ENCODE results near the gene CDH23.
"Not testable (repeated sequence)": the region's sequence is repeated elsewhere in the genome, so short reads cannot be mapped to it uniquely, and the experiment has no call there.

CDH23 gene

DNA sequence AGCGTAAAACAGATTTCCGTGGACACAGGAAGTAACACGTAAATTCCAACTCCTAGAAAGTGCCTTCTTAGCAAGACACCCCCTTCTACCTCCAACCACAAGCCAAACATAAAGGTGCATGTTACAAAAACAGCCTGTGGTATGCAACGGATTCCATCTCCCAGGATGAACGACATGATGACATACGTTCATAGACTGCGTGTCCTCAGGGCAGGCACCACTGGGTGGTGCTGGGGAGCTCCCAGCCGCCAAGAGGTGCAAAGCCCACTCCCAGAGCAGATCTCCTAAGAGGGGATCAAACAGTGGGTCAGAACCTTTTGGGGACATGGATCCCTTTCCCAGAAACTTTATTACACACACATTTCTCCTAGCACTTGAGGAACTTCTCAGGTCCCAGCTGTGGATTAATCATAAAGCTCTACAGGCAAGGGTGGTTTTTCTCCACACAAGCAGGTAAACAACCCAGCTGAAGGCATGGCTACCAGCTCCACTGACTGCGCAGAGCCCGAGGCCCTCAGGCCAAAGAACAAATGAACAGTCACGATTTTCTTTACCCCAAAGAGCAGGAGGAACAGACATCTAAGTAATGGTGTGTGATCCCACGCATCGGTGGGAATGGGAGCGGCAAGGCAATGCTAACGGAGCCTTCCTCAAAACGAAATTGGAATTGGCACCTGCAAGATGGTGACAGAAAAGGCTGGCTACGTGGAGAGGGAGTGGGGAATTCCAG is 440.5 kb downstream of the CDH23 start:
- no peak for DNase-seq (ENCODE audit: low read depth in 3 of 3, low spot score in 1 of 3)

DNA sequence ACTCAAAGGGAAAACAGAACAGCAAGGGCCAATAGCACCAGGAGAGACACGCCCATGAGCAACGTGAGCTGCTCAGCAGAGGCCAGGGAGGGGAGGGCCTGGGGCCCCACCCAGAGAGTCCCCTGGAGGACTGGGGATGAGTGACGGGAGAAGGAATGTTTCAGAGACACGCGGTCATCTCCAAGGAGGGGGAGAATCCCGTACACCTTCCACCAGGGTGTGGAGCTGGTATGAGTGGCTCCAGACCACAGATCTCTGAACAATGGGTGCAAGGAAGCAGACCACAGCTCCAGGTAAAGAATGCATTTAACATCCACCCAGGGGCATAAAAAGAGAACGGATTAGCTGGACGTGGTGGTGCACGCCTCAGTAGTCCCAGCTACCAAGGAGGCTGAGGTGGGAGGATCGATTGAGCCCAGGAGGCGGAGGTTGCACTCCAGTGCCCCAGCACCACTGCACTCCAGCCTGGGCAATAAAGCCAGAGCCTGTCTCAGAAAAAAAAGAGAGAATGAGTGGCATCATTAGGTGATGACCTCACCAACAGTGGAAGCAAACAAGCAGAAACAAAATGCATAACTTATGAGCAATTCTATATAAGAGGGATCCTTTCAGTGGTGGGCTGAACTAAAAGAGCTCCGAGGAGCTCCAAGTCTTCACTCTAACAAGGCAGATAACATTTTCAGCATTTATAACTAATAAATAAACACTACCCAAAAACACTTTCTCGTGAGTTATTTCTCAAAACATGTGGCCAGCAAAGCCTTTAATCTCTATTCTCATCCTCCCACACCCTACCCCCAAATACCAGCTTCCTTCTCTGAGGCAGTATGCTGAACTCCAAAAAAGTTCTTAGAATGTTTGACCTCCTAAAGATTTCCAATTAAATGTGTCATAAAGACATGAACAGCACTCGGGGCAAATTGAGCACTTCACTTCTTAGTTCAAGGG is 441.8 kb downstream of the CDH23 start:
- DNase-seq (ENCODE audit: low read depth in 3 of 3, low spot score in 1 of 3), result no peak

DNA sequence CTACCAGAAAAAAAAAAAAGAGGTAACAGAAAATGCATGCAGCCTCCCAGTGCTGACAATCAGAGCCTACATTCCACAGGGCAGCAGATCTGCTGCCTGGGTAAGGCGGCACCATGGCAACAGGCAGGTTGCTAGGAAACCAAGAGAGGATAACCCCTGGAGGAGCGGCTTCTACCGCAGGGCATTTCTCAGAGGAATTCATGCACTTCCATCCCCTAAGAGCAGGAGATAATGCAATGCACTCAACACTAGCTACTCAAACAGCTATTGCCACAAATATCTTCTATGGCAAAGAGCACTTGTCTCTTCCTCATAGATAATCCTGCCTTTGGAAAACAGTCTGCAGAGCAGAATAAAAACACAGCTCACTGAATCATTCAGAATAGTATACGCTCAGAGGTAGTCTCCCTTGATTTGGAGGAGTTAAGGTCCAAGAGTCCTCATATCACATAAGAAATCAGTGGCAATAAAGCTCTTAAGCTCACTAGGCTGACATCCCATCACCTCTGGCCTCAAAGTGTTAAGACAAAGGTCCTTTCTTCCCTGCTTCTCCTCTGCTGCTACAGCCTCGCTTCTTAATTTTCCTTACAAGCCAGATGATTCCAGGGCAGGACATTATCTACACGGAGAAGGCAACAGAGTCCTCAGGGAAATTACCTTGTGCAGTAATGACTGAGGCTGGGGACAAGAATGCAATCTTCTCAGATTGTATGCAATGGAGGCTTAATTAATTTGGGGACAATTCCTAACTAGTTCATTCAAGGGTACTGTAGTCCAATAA is 443.6 kb downstream of the CDH23 start:
- no peak for DNase-seq (ENCODE audit: low read depth in 3 of 3, low spot score in 1 of 3)

DNA sequence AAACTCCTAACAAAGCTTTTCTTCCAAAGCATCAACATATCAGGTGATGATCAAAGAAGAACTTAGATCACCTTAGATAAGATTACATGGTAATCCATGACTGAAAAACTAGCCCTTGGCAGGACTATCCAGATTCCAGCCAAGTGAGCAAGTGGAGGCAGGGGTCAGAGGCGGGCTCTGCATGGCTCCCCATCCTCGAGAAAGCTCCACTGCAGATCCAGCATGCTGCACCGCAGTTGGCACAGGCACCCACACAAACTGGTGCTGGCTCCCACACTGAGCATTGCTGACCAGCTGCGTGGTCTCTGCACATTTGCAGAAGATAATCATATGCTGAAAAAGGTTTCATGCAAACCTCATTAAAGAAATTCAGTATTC is 444.2 kb downstream of the CDH23 start:
- no peak for DNase-seq (ENCODE audit: low read depth in 3 of 3, low spot score in 1 of 3)

DNA sequence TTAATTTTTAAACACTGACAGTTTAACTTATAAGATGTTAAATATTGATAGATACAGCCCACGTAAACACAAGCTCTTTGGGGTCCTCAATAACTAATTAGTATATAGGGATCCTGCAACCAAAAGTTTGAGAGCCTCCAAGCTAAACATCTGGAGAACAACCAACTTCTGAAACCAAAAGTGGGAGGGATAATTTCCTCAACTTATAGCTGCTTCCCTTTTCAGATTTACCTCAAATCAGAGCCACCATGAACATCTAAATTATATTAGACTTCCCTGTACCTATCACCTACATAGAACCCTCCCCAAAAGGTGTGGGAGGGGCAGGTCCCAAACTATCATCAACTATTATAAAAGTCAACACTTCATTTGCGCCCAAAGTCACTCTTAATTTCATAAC is 445.7 kb downstream of the CDH23 start:
- DNase-seq (ENCODE audit: low read depth in 3 of 3, low spot score in 1 of 3), result no peak

DNA sequence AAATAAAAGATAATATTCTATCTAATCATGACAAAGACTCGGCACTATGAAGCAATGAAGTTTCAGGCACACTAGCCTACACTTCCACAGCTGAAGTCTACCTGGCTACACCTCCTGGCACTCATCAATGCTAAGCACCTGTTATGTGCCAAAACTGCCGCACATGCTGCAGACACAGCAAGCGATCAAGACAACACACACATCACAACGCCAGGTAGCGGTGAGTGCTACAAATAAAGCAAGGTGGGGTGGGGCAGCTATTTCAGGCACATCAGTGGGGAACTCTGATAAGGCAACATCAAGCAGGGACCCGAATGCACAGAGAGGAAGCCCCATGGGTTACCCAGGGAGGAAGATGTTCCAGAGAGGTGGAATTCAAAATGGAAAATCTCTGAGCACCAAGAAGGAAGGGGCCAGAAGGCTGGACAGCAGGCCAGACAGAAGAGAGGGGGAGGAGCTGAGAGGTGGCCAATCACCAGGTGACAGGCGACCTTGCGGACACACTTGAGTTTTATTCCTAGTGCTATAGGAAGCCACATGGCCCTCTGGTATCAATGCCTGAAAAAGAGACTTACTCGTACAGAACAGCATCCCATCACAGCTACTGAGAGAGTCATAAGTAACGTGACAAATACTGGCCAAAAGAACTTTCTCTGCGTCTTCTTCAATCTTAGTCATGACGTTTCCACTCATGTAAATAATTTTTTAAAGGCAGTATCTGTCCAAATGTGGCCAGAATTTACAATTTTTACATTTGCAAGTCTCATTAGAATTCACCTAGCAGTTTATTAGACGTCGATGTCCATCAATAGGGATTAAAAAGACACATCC is 446.4 kb downstream of the CDH23 start:
- no peak for DNase-seq (ENCODE audit: low read depth in 3 of 3, low spot score in 1 of 3)

DNA sequence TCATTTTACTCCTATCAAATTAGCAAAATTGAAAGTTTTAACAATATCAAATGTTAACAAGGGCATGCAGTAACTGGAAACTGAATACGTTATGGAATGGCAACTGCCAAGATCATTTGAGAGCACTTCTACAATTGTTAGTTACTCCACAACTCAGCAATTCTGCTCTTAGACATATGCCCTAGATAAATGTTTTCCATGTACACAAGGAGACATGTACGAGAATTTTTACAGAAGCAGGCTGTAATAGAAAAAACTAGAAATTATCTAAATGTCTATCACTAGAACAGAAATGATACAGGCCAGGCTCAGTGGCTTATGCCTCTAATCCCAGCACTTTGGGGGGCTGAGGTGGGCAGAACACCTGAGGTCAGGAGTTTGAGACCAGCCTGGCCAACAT is 447.4 kb downstream of the CDH23 start:
- DNase-seq (ENCODE audit: low read depth in 3 of 3, low spot score in 1 of 3), result no peak

DNA sequence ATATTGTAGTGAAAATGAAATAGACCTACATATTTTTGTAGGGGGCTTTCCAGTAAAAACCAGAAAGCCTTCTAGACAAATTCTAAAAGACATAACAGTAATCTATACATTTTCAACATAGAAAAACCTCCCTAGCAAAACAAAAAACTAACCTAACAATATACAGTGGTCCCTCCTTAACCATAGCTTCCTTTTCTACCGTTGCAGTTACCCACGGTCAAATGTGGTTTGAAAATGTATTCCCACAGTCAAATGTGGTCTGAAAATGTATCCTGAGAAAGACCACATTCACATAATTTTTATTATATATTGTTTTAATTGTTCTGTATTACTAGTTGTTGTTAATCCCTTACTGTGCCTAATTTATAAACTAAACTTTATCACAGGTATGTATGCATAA is 448.0 kb downstream of the CDH23 start:
- no peak for DNase-seq (ENCODE audit: low read depth in 3 of 3, low spot score in 1 of 3)

DNA sequence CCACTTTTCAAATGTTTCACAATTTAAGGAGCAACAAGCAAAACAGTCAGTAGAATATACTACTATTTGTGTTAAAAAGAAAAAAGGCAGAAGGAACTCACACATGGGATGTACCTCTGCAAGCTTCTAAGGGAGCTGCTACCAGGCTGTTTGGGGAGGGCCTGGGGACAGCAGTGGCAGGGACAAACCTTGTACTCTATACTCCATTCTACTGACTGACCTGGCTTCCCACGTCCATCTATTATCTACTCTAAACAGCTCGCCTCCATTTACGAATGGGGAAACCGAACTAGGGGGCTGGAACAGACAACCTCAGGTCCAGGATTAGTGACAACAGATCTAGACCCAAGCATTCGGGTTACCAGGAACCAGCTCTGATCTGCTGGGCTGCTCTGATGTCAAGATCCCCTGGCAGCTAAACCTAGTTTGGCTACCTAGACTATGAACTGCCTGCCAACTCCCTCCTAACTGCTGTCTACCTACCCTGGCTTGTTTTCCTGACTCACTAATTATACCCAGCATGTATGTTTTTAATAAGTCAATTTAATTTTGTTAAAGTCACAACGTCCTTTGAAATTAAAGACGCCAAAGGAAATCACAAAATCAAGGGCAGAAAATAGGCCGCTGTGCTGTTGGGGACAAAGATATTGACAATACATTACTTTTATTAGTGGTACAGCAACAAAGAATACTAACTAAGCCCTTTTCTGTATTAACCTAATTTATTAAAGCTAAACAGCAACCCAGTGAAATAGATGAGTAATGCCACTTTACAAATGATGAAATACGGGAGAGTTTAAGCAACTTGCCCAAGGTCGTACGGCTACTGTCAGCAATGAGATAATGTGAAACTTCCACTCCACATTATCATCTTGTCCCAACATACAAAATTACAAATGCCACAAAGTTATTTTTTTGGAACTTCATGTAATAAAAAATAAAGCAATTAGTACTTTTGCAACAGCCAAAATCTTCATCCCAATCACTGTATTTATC is 449.0 kb downstream of the CDH23 start:
- no peak for DNase-seq (ENCODE audit: low read depth in 3 of 3, low spot score in 1 of 3)

DNA sequence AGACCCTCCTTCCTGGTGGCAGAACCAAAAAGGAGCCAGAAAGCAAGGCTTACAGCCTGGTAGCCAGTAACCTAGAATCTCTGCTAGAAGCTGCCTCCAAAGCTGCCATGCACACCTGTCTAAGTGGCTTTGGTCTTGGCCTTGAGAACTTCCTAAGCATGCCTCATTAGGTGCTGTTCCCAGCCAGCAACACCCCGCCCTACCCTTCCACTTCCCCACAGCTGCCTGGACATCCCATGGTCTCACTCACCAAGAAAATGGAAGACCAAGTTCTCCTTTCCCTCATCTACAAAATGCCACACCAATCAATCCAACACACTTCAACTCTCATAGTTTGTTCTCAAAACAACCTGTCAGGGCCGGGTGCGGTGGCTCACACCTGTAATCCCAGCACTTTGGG is 450.1 kb downstream of the CDH23 start:
- no peak for DNase-seq (ENCODE audit: low read depth in 3 of 3, low spot score in 1 of 3)

DNA sequence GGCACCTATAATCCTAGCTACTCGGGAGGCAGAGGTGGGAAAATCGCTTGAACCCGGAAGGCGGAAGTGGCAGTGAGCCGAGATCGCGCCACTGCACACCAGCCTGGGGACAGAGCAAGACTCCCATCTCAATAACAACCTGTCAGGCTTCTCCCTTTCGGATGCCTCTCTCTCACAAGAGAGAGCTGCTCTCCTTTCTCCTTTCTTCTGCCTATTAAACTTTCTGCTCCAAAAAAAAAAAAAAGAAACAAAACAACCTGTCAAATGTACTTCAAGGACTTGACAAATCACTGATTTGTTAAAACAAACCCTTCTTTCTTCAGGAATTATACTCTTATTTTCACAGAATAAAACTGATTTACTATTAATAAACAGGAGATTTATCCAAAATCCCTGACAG is 450.7 kb downstream of the CDH23 start:
- DNase-seq (ENCODE audit: low read depth in 3 of 3, low spot score in 1 of 3), result no peak

DNA sequence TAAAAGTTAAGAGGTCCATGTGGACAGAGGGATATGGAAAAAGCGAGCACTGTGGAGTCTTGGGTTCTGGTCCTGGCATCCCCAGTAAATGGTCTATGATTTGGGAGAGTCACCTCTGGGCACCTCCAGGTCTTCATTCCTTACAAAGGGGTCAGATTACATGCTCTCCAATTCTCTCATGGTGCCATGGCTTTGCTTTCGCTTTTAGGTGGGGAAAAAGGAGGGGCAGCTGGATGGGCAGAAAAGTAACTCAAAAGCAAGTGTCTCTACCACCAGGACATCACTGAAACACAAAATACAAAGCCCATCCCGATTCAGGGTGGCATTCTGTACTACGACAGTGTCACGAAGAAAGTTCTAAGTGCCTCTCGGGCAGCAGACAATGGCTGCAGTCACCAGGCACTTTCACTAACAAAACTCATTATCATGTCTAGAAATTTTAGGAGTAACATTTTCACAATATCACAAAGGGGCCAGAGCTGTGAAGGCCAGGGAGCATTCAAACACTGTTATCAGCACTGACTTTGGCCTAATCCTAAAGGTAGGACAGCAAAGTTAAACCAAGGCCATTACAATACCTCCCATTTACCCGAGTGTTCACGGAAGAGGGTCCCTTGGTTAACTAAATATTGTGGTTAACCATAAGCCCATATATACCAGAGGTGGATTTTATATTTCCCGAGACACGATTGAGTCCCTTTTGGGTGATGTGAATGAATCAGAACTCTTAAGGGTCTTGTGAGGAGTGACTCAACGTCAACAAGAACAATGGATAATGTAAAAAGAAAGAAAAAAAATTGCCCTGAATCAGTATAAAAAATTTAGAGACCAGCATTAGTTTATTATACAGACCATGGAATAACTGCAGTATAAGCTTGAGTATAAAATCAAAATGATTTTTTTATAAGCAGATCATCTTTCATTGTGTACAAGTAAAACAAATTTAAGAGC is 451.9 kb downstream of the CDH23 start:
- no peak for DNase-seq (ENCODE audit: low read depth in 3 of 3, low spot score in 1 of 3)

DNA sequence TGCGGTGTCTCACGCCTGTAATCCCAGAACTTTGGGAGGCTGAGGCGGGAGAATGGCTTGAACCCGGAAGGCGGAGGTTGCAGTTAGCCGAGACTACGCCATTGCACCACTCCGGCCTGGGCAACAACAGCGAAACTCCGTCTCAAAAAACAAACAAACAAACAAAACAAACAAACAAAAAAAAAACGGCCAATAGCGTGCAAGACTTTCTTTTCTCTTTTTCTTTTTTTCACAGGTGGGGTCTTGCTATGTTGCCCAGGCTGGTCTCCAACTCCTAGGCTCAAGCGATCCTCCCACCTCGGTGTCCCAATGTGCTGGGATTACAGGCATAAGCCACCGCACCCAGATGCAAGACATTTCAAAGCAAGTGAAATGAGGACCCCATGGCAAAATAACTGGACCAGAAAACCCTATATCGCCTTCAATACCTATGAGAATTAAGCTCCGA is 452.8 kb downstream of the CDH23 start:
- DNase-seq (ENCODE audit: low read depth in 3 of 3, low spot score in 1 of 3), result no peak

DNA sequence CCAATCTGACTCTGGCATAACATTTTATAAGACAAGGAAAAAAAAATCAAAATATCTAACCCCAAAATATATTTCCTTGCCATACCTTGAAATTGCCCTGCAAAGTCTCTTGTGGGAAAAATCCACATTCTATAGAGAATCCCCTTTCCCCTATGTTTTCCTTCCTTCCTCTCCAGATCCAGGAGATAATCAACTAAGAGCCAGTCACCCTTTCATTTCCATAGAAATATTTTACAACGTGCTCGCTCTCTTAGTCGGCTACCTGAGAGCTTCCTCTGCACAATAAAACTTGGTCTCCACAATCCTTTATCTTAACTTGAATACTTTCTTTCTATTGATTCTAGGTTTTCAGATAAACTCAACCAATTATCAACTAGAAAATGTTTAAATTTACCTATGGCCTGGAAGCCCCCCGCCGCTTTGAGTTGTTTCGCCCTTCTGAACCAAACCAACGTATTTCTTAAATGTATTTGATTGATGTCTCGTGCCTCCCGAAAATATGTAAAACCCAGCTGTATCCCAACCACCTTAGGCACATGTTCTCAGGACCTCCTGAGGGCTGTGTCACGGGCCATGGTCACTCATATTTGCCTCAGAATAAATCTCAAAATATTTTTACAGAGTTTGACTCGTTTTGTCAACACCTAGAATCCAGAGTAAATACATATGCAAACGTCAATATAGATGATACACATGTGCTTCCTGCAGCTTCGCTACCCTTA is 453.5 kb downstream of the CDH23 start:
- no peak for DNase-seq (ENCODE audit: low read depth in 3 of 3, low spot score in 1 of 3)

DNA sequence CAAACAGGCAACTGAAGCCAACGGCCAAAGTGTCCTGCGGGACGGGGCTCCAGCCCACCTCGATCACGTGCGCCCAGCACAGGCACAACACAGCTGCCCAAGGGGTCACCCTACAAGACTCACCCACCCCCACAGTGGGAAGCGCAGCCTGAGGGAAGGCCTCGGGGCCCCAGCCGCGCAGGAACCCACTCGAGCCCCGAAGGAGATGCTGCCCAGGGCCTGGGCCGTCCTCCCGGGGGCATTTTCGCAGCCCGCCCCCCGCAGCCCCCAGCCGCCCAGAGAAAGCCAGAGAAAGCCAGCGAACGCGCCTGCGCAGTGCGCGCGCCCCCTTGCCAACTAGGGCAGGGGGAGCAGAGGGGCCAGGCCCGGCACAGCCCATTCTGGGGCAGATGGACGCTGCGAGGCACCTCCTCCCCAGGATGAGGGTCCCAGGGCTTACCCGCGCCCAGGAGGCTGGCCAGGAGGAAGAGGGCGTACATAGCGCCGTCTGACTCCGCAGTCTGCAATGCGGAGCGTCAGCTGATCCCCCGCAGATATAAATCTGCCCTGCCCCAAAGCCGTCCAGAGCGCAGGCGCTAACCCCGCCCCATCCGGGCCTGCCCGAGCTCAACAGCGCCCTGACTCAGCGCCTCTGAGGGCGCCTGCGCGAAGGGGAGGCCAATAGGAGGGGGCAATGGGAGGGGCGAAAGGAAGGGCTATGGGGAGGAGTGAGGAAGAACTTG is 454.2 kb downstream of the CDH23 start, which contains the start of gene PSAP:
Gene PSAP (minus strand): TSS at position 509 of the 722 bp plus-strand sequence. CDS start 30 bp downstream, at position 479.
- peak; percentile 95 to 97 (median 97) for DNase-seq (ENCODE audit: low read depth in 3 of 3, low spot score in 1 of 3)

DNA sequence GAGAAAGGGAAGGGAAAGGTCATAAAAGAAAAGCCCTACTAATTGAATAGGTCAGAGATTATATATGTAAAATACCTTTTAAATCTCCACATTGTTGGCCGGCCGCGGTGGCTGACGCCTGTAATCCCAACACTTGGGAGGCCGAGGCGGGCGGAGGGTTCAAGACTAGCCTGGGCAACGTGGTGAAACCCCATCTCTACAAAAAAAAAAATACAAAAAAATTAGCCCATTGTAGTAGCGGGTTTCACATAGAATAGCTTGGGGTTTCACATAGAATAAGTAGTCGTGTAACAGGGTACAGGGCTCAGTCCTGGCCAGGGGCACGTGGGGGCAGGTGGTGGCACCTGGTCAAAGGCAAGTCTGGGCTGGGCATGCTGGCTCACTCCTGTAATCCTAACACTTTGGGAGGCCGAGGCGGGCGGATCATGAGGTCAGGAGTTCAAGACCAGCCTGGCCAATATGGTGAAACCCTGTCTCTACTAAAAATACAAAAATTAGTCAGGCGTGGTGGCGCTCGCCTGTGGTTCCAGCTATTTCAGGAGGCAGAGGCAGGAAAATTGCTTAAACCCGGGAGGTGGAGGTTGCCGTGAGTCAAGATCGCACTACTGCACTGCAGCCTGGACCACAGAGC is 454.9 kb downstream of the CDH23 start:
- not testable (repeated sequence) for DNase-seq (ENCODE audit: low read depth in 3 of 3, low spot score in 1 of 3)

All from stimulated activated CD4-positive, alpha-beta T cell treated with anti-CD3 and anti-CD28 coated beads, TNF-alpha, amount 100 ng/mL, for 1 hour (primary cell).